Fibroblast of the aortic adventitia (primary cell): ENCODE data around the gene BANF2. TPM values are rescaled to one million over a fixed set of nuclear protein-coding genes. Genes with fewer than 3 reads are reported as not detected.
A peak's percentile ranks its signal among the peaks of the same experiment; 100 is the strongest.

Experiments used
- DNase-seq: peaks from one replicate; pipeline ENCODE4 v3.0.0-alpha.2; 2010; ENCODE audit warnings: low read depth
- H3K4me3 ChIP-seq: 2 replicates; pipeline ENCODE4 v1.5.1; 2011; ENCODE audit warnings: low read depth, mild to moderate bottlenecking, control low read depth, low read length, moderate library complexity
- total RNA-seq: library from RNA; depleted of rRNA; stranded (reverse); fragments of >200 nt; gene quantifications from 2 replicates; pipeline ENCODE4 v1.2.3, GENCODE V29; 2012; ENCODE audit warnings: low replicate concordance
- TF ChIP-seq, protein P1 (sequence below): IDR thresholded peaks from 2 replicates; pipeline ENCODE4 v1.5.1; 2011; ENCODE audit warnings: mild to moderate bottlenecking, low read length, control low read depth, inconsistent platforms; ENCODE audit not compliant: insufficient read depth

BANF2 gene
- total RNA-seq, 1 donor, result not detected

GRCh38 chr20:17733767-17734304 is 34.1 kb downstream of the BANF2 start:
- no peak overlapping the region for H3K4me3 ChIP-seq
- no peak for DNase-seq
- TF ChIP-seq, protein P1, sequence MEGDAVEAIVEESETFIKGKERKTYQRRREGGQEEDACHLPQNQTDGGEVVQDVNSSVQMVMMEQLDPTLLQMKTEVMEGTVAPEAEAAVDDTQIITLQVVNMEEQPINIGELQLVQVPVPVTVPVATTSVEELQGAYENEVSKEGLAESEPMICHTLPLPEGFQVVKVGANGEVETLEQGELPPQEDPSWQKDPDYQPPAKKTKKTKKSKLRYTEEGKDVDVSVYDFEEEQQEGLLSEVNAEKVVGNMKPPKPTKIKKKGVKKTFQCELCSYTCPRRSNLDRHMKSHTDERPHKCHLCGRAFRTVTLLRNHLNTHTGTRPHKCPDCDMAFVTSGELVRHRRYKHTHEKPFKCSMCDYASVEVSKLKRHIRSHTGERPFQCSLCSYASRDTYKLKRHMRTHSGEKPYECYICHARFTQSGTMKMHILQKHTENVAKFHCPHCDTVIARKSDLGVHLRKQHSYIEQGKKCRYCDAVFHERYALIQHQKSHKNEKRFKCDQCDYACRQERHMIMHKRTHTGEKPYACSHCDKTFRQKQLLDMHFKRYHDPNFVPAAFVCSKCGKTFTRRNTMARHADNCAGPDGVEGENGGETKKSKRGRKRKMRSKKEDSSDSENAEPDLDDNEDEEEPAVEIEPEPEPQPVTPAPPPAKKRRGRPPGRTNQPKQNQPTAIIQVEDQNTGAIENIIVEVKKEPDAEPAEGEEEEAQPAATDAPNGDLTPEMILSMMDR, result no peak

DNA sequence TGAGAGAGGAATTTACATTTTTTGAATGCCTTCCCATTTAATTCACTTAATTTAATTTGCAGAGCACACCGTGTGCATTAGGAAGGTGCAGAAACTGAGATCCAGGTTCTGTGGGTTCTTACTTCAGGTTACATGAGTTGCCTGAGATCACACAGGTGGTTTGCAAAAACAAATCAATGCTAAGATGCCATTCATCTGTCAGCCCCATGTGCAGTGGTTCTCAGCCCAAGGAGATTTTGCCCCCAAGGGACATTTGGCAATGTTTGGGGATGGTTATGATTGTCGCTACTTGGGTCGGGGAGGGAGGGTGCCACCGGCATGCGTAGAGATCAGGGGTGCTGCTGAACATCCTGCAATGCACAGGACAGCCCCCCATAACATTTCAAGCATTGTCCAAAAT is 34.6 kb downstream of the BANF2 start:
- DNase-seq, result no peak
- H3K4me3 ChIP-seq, result no peak overlapping the region
- TF ChIP-seq, protein P1, result no peak

GRCh38 chr20:17735206-17735804 is 35.5 kb downstream of the BANF2 start:
- DNase-seq, result peak; percentile 22
- H3K4me3 ChIP-seq, result no peak overlapping the region
- TF ChIP-seq, protein P1, result no peak

GRCh38 chr20:17735959-17736621 is 36.3 kb downstream of the BANF2 start:
- TF ChIP-seq, protein P1, result no peak
- no peak for DNase-seq
- H3K4me3 ChIP-seq, result no peak overlapping the region

- TF ChIP-seq, protein P1, result no peak
- no peak overlapping the region for H3K4me3 ChIP-seq
Observed at GRCh38 chr20:17738154-17738553, 38.4 kb downstream of the BANF2 start.

DNA sequence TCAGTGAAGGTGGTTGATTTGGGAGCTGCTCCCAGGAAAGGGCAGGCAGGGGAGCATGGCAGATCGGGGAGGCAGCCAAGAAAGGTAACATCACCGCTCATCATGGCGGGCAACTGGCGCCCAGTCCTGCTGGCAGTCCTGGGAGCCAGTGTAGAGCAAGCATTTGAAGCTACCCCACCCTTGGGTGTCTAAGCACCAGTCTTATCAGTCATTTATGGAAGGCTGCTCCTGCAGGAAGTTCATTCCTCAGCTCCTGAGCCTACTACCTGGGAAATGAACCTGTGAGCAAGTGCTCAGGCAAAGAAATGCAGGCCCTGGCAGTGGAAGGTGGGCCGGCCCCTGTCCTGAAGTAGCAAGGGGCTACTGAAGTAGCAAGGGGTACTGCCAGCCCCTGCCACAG is 41.5 kb downstream of the BANF2 start:
- no peak for DNase-seq
- H3K4me3 ChIP-seq, result no peak overlapping the region
- TF ChIP-seq, protein P1, result no peak

More at GRCh38 chr20:17738154-17738553, 38.4 kb downstream of the BANF2 start:
- no peak for DNase-seq
